ENCODE results near the gene ASIC5. TPM values are rescaled to one million over a fixed set of nuclear protein-coding genes. Genes with fewer than 3 reads are reported as not detected.

Gene ASIC5
- total RNA-seq, 1 experiment from 2014 or later: not detected

GRCh38 chr4:155887045-155887444 is 21.0 kb upstream of the ASIC5 start:
- DNase-seq (ENCODE audit: low read depth): no peak
- in situ Hi-C loops (cut with HindIII; ENCODE audit: low pct_unique_long_range_greater_than_20kb, low sequenced_read_pairs): no loop called here

GRCh38 chr4:155885666-155886065 is 19.6 kb upstream of the ASIC5 start:
- no peak for DNase-seq (ENCODE audit: low read depth)
- in situ Hi-C loops (cut with HindIII; ENCODE audit: low pct_unique_long_range_greater_than_20kb, low sequenced_read_pairs): no loop called here

GRCh38 chr4:155883895-155884294 is 17.8 kb upstream of the ASIC5 start:
- in situ Hi-C loops (cut with HindIII; ENCODE audit: low pct_unique_long_range_greater_than_20kb, low sequenced_read_pairs): no loop called here
- DNase-seq (ENCODE audit: low read depth): no peak

GRCh38 chr4:155881555-155881954 is 15.5 kb upstream of the ASIC5 start:
- no peak for DNase-seq (ENCODE audit: low read depth)
- in situ Hi-C loops (cut with HindIII; ENCODE audit: low pct_unique_long_range_greater_than_20kb, low sequenced_read_pairs): no loop called here

- no peak for DNase-seq (ENCODE audit: low read depth)
- in situ Hi-C loops (cut with HindIII; ENCODE audit: low pct_unique_long_range_greater_than_20kb, low sequenced_read_pairs): no loop called here
Measured at GRCh38 chr4:155879767-155880166, 13.7 kb upstream of the ASIC5 start.

- in situ Hi-C loops (cut with HindIII; ENCODE audit: low pct_unique_long_range_greater_than_20kb, low sequenced_read_pairs): no loop called here
- DNase-seq (ENCODE audit: low read depth): no peak
Measured at GRCh38 chr4:155878611-155879010, 12.5 kb upstream of the ASIC5 start.

- in situ Hi-C loops (cut with HindIII; ENCODE audit: low pct_unique_long_range_greater_than_20kb, low sequenced_read_pairs): no loop called here
- no peak for DNase-seq (ENCODE audit: low read depth)
Measured at GRCh38 chr4:155877971-155878370, 11.9 kb upstream of the ASIC5 start.

GRCh38 chr4:155875878-155876277 is 9.8 kb upstream of the ASIC5 start:
- no peak for DNase-seq (ENCODE audit: low read depth)
- in situ Hi-C loops (cut with HindIII; ENCODE audit: low pct_unique_long_range_greater_than_20kb, low sequenced_read_pairs): no loop called here

- in situ Hi-C loops (cut with HindIII; ENCODE audit: low pct_unique_long_range_greater_than_20kb, low sequenced_read_pairs): no loop called here
- DNase-seq (ENCODE audit: low read depth): no peak
Measured at GRCh38 chr4:155855897-155856296, 10.2 kb downstream of the ASIC5 start.

- DNase-seq (ENCODE audit: low read depth): peak; percentile 61
Measured at GRCh38 chr4:155854582-155855226, 11.4 kb downstream of the ASIC5 start.

GRCh38 chr4:155853189-155853588 is 12.9 kb downstream of the ASIC5 start:
- no peak for DNase-seq (ENCODE audit: low read depth)
- in situ Hi-C loops (cut with HindIII; ENCODE audit: low pct_unique_long_range_greater_than_20kb, low sequenced_read_pairs): no loop called here

More at GRCh38 chr4:155854582-155855226, 11.4 kb downstream of the ASIC5 start:
- in situ Hi-C loops (cut with HindIII; ENCODE audit: low pct_unique_long_range_greater_than_20kb, low sequenced_read_pairs): no loop called here

GRCh38 chr4:155849042-155849441 is 17.0 kb downstream of the ASIC5 start:
- in situ Hi-C loops (cut with HindIII; ENCODE audit: low pct_unique_long_range_greater_than_20kb, low sequenced_read_pairs): no loop called here
- no peak for DNase-seq (ENCODE audit: low read depth)

- DNase-seq (ENCODE audit: low read depth): no peak
- in situ Hi-C loops (cut with HindIII; ENCODE audit: low pct_unique_long_range_greater_than_20kb, low sequenced_read_pairs): no loop called here
Measured at GRCh38 chr4:155846929-155847328, 19.1 kb downstream of the ASIC5 start.

GRCh38 chr4:155842080-155842479 is 24.0 kb downstream of the ASIC5 start:
- in situ Hi-C loops (cut with HindIII; ENCODE audit: low pct_unique_long_range_greater_than_20kb, low sequenced_read_pairs): no loop called here
- no peak for DNase-seq (ENCODE audit: low read depth)

GRCh38 chr4:155837203-155837796 is 28.8 kb downstream of the ASIC5 start:
- DNase-seq (ENCODE audit: low read depth): no peak
- in situ Hi-C loops (cut with HindIII; ENCODE audit: low pct_unique_long_range_greater_than_20kb, low sequenced_read_pairs): no loop called here

GRCh38 chr4:155832664-155833063 is 33.4 kb downstream of the ASIC5 start:
- DNase-seq (ENCODE audit: low read depth): no peak

GRCh38 chr4:155828628-155829027 is 37.4 kb downstream of the ASIC5 start:
- in situ Hi-C loops (cut with HindIII; ENCODE audit: low pct_unique_long_range_greater_than_20kb, low sequenced_read_pairs): no loop called here

More at GRCh38 chr4:155832664-155833063, 33.4 kb downstream of the ASIC5 start:
- in situ Hi-C loops (cut with HindIII; ENCODE audit: low pct_unique_long_range_greater_than_20kb, low sequenced_read_pairs): no loop called here

GRCh38 chr4:155822572-155822971 is 43.5 kb downstream of the ASIC5 start:
- in situ Hi-C loops (cut with HindIII; ENCODE audit: low pct_unique_long_range_greater_than_20kb, low sequenced_read_pairs): no loop called here

More at GRCh38 chr4:155828628-155829027, 37.4 kb downstream of the ASIC5 start:
- DNase-seq (ENCODE audit: low read depth): no peak

GRCh38 chr4:155820887-155821518 is 45.1 kb downstream of the ASIC5 start:
- DNase-seq (ENCODE audit: low read depth): no peak
- in situ Hi-C loops (cut with HindIII; ENCODE audit: low pct_unique_long_range_greater_than_20kb, low sequenced_read_pairs): no loop called here

More at GRCh38 chr4:155822572-155822971, 43.5 kb downstream of the ASIC5 start:
- peak; percentile 17 for DNase-seq (ENCODE audit: low read depth)

All from Caki2 (cell line).